HG03064 (cell line): ENCODE data around the gene CYP4F22.
"Not testable (repeated sequence)": the region's sequence is repeated elsewhere in the genome, so short reads cannot be mapped to it uniquely, and the experiment has no call there.

Experiments
- ATAC-seq: cut with Tn5 transposase; IDR thresholded peaks from one replicate; pipeline ENCODE4 v1.9.1; 2021; ENCODE audit warnings: low read depth; ENCODE audit not compliant: unreplicated experiment

The CYP4F22 gene

DNA sequence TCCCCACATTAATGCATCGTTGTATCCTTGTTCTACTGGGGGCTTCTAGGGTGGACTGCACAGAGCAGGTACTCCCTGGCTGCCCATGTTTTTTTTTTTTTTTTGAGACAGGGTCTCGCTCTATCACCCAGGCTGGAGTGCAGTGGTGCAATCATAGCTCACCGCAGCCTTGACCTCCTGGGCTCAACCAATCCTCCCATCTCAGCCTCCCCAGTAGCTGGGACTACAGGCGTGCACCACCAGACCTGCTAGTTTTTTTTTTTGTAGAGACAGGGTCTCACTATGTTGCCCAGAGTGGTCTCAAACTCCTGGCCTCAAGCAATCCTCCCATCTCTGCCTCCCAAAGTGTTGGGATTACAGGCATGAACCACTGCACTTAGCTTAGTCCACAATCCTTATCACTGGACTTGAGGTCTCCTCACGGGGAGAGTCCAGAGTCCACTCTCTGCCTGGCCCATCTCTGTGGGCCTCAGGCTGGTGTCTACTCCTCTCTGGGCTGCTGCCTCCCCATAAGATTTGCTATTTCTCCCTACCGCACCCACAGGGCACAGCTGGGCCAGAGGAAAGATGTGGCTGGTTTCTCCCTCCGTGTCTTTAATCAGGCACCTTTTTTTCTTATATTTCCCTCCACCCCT, 56.3 kb downstream of the CYP4F22 start:
- ATAC-seq: no peak

DNA sequence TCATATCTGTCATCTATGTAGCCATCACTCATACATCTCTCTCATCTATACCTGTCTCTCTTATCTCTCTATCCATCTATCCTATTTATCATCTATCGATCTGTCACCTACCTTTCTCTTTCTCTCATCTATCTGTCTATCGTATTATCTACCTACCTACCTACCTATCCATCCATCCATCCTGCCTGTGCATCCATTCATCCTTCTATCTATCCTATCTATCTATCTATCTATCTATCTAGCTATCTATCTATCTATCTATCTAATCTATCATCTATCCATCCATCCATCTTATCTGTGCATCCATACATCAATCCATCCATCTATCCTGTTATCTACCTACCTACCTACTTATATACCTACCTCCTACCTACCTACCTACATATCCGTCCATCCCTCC, 62.1 kb downstream of the CYP4F22 start:
- no peak for ATAC-seq

DNA sequence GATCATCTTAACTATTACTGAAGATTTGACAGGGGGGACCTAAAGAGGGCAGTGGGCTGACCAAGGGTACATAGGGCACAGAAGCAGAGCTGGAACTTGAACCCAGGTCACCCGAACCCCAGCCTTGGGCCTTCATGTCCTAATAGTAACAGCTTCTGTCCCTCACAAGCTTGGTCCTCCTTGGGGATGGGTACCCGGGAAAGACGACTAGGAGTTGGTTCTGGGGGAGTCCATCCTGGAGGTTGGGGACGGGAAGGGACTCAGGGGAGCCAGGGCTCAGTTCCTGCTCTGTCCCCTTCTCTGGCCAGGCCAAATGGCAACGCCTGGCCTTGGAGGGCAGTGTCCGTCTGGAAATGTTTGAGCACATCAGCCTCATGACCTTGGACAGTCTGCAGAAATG, 67.1 kb downstream of the CYP4F22 start:
- no peak for ATAC-seq

DNA sequence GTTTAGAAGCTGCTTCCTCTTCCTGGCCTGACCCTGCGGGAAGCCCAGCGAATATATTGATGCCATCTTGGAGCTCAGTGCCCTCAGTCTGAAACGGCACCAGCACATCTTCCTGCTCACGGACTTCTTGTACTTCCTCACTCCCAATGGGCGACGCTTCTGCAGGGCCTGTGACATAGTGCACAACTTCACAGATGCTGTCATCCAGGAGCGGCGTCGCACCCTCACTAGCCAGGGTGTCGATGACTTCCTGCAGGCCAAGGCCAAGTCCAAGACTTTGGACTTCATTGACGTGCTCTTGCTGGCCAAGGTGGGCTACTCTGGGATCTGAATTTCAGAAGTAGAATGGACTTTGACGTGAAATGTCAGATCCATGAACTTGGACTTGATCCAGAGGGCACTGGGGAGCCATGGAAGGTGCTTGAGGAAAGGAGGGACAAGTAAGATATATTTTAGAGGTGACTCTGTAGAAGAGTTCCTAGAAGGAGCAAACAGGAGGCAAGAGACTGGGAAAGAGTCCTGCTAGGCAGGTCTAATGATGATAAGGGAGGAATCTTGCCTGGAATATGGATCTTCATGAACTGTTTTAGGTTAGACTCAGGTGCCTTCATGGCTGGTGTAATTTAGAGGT, 68.3 kb downstream of the CYP4F22 start:
- no peak for ATAC-seq

DNA sequence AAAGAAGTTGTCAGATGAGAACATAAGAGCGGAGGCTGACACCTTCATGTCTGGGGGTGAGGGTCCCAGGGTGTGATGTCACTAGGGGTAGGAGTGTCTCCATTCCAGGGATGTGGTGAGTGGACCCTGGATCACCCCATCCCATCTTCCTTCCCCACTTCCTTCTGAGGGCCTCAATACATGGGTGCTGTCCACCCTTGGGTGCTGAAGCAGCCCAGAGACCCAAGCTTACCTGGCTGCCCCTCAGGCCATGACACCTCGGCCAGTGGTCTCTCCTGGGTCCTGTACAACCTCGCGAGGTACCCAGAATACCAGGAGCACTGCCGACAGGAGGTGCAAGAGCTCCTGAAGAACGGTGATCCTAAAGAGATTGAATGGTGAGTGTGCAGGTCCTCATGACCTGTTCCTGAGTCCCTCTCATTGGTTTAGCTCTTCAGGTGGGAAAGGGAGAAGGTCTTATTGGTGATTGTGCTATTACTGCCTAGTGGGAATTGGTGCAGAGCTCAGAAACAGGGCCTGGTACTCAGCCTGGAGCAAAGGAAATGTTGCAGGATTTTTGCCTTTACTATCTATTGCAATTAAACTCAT, 69.0 kb downstream of the CYP4F22 start:
- ATAC-seq: no peak

DNA sequence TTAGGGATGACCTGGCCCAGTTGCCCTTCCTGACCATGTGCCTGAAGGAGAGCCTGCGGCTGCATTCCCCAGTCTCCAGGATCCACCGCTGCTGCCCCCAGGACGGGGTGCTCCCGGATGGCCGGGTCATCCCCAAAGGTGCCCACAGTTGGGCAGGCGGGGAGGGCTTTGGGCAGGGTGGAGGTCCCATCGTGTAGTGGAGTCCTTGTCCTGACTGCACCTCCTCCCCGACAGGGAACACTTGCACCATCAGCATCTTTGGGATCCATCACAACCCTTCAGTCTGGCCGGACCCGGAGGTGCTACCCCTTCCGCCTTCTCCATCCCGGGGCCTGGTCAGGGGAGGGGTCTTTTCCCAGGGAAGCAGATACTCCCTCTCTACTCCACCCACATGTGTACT, 75.0 kb downstream of the CYP4F22 start:
- no peak for ATAC-seq

DNA sequence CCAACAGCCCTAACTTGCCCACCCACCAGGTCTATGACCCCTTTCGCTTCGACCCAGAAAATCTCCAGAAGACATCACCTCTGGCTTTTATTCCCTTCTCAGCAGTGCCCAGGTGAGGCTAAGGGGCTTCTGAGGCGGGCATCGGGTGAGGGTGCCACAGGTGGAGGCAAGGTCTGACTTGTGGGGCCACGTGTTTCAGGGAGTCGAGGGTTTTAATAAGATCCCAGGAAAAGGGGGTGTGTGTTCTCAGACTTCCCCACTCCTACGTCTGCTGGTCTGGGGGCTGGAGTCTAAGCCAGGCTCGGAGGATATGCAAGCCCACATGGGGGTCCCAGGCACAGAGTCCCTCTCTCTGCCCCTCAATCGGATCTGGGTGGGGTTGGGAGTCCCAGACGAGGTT, 75.8 kb downstream of the CYP4F22 start:
- no peak for ATAC-seq

DNA sequence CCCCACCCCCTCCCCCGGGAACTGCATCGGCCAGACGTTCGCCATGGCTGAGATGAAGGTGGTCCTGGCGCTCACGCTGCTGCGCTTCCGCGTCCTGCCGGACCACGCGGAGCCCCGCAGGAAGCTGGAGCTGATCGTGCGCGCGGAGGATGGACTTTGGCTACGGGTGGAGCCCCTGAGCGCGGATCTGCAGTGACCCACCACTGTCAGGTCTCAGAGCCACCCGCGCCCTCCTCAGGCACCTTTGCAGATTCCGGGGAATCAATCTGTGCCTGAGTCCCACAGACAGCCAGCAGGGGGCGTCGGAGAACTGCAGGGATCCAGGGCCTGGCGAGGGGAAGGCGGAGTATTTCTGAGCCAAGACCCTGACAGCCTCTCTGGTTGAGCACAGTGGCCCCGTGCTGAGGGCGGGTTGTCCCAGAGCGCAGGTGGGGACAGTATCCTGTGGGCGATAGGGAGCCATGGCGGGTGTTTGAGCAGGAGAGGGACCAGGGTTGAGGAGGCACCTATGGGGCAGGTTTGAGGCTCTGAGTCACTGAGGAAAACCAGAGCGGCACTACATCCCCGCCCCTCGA, 76.3 kb downstream of the CYP4F22 start:
- ATAC-seq: no peak

DNA sequence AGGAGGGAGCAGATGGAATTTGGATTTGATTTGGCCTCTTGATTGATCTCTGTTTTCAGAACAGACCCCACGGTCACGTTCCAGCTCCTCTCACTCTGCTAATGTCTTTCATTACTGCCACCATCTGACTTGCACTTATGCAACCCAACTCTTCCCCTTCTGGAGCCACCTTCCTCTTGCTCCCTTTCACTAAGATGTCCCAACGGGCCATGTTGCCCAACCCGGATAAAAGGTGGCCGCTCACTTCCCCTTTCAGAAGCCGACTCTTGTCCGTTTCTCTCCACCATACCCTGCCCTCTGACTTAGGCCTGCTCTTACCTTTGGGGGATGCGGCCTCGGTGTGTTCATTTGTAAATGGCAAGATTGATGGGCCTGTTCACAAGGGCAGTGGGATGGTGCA, 79.3 kb downstream of the CYP4F22 start:
- no peak for ATAC-seq

DNA sequence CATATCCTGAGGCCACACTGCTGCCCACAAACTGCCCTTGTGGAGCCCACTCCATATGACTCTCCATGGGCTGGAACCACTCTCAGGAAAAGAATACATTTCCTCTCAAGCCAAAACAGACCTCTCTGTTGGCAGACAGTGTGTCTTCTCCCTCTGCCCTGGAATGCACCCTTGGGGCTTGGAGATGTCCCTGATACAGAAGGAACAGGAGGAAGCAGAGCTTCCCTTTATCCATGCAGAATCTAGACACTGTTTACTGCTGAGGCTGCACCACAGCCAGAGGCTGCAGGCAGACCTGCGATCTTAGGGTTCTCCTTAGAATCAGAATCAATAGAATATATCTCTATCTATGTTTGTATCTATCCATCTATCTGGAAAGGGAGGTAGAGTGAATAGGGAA, 79.9 kb downstream of the CYP4F22 start:
- ATAC-seq: no peak

DNA sequence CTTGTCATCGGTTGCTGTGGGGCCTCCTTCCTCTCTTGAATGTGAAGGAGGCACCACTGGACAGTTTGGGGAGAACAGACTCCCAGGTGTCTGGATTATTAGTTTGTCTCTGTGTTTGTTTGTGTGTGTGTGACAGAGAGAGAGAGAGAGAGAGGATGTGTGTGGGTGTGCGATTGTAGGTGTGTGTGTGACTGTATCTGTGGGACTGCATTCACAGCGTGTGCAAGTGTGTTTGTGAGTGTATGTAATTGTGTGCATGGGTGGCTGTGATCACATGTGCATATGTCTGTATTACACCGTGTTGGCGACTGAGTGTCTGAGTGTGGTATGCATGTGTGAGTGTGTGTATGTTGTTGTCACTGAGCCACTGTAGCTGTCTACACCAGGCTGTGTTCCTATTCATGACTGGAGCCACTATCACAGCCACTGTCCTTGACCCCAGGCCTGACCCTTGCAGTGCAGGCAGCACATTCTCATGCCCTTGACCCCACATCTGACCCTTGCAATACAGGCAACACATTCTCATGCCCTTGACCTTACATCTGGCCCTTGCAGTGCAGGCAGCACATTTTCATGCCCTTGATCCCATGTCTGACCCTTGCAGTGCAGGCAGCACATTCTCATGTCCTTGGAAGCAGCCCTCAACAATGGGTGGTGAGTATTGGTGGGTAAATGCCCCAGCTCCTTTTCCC, 81.6 kb downstream of the CYP4F22 start:
- no peak for ATAC-seq

DNA sequence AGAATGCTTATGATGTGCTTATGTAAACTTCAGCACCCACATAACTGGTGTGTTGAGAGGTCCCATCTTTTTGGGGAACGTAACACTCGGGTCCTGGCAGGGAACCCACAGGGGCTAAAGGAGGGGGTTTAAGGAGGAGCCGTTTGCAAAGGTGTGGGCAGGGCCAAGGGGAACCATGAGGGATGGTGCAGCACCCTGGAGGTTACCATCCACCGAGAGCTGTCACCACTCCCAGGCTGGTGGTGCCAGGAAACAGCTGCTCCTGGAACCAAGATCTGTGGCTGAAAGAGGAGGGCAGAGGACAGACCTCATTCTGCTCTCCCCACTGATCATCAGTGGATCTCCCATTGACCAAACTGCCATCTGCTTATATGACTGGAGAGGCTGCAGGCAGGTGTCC, 83.5 kb downstream of the CYP4F22 start:
- no peak for ATAC-seq

DNA sequence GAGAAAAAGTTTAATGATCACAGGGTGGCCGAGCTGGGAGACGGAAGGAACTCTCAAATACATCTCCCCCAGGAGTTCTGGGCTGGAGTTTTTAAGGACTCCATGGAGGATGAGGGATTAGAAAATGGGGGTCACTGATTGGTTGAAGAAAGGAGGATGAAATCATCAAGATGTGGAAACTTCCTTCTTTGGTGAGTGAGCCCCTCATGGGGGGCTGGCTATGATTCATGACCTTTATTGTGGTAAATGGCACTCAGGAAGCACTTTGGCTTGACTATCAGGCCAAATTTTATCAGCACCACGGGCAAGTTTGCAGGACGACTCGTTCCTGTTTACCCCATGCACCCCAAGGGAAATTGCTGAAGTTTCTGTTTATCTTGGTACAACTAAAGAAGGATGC, 84.2 kb downstream of the CYP4F22 start:
- ATAC-seq: not testable (repeated sequence)

DNA sequence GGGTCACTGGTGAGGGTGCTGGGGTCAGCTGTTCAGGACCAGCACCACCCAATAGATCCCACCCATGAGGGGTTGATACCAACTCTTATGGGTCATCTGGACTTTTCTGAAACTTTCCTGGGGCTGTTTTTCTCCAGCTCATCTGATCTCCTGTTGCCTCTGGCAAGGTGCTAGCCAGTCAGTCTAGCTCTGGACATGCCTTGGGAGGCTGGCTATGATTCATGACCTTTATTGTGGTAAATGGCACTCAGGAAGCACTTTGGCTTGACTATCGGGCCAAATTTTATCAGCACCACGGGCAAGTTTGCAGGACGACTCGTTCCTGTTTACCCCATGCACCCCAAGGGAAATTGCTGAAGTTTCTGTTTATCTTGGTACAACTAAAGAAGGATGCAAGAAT, 85.4 kb downstream of the CYP4F22 start:
- not testable (repeated sequence) for ATAC-seq

DNA sequence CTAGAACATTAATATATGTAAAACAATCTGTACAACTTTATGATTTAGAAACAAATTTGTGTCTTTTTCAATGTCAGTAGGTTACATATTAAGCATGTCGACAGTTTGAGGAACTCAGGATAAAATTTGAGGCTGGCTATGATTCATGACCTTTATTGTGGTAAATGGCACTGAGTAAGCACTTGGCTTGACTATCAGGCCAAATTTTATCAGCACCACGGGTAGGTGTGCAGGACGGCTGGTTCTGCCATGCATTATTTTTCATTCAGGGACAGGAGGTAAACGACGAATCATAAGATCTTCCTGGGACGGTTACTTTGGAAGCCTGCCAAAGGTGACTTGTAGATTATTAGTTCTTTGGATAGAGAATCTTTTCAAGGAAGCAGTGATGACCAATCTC, 86.7 kb downstream of the CYP4F22 start:
- no peak for ATAC-seq
